ENCODE data around the gene NME3. TPM values are rescaled to one million over a fixed set of nuclear protein-coding genes. Genes with fewer than 3 reads are reported as not detected.

NME3 gene
- total RNA-seq, 2 donors from 2014 or later = 68.1 to 165 TPM

- no peak overlapping the region for H3K27ac ChIP-seq
- DNase-seq (ENCODE audit: low spot score) = no peak
- no peaks in the 10 kb centered on the region for H3K4me1 ChIP-seq (ENCODE audit: control insufficient read depth in 1 of 2, low read depth in 2 of 2)
- H3K4me3 ChIP-seq = no peak overlapping the region
- H3K9me3 ChIP-seq = no peaks in the 10 kb centered on the region
- TF ChIP-seq CTCF (IDR thresholded peaks at IDR 0.05) = no peak
- no peaks in the 10 kb centered on the region for H3K27me3 ChIP-seq (replicated peaks; ENCODE audit: insufficient read depth)
- H3K36me3 ChIP-seq = peaks cover 39% of the 10 kb centered on the region
- ATAC-seq (ENCODE audit: insufficient number of reproducible peaks, low FRiP score, low read depth) = no peak
Measured at GRCh38 chr16:1745900-1746692, 25.2 kb downstream of the NME3 start.

- H3K36me3 ChIP-seq = peaks cover 44% of the 10 kb centered on the region
Measured at GRCh38 chr16:1745181-1745899, 26.0 kb downstream of the NME3 start.

GRCh38 chr16:1744338-1744840 is 27.0 kb downstream of the NME3 start:
- DNase-seq (ENCODE audit: low spot score) = no peak
- Histone ChIP-seq H3K4me3 (no peak overlapping the region), H3K36me3 (peaks cover 40% of the 10 kb centered on the region), H3K9me3 (no peaks in the 10 kb centered on the region), H3K27ac (no peak overlapping the region), H3K4me1 (ENCODE audit: control insufficient read depth in 1 of 2, low read depth in 2 of 2) (no peaks in the 10 kb centered on the region), H3K27me3 (replicated peaks; ENCODE audit: insufficient read depth) (no peaks in the 10 kb centered on the region)
- no peak for ATAC-seq (ENCODE audit: insufficient number of reproducible peaks, low FRiP score, low read depth)
- no peak for TF ChIP-seq CTCF (IDR thresholded peaks at IDR 0.05)

More at GRCh38 chr16:1745181-1745899, 26.0 kb downstream of the NME3 start:
- Histone ChIP-seq H3K27me3 (replicated peaks; ENCODE audit: insufficient read depth) (no peaks in the 10 kb centered on the region), H3K4me3 (no peak overlapping the region), H3K4me1 (ENCODE audit: control insufficient read depth in 1 of 2, low read depth in 2 of 2) (no peaks in the 10 kb centered on the region), H3K27ac (no peak overlapping the region), H3K9me3 (no peaks in the 10 kb centered on the region)
- TF ChIP-seq CTCF (IDR thresholded peaks at IDR 0.05) = no peak
- no peak for DNase-seq (ENCODE audit: low spot score)
- no peak for ATAC-seq (ENCODE audit: insufficient number of reproducible peaks, low FRiP score, low read depth)

- H3K36me3 ChIP-seq = peaks cover 32% of the 10 kb centered on the region
- H3K27me3 ChIP-seq (replicated peaks; ENCODE audit: insufficient read depth) = no peaks in the 10 kb centered on the region
- TF ChIP-seq CTCF (IDR thresholded peaks at IDR 0.05) = no peak
- H3K27ac ChIP-seq = no peak overlapping the region
- H3K4me3 ChIP-seq = no peak overlapping the region
- DNase-seq (ENCODE audit: low spot score) (no peak), ATAC-seq (ENCODE audit: insufficient number of reproducible peaks, low FRiP score, low read depth) (no peak)
- no peaks in the 10 kb centered on the region for H3K4me1 ChIP-seq (ENCODE audit: control insufficient read depth in 1 of 2, low read depth in 2 of 2)
- no peaks in the 10 kb centered on the region for H3K9me3 ChIP-seq
Measured at GRCh38 chr16:1743376-1744337, 27.7 kb downstream of the NME3 start.
